HG03558 (cell line): ENCODE measurements around the gene IL1RL2.
A peak's percentile ranks its signal among the peaks of the same experiment; 100 is the strongest.

Experiments
- ATAC-seq: cut with Tn5 transposase; IDR thresholded peaks from one replicate; pipeline ENCODE4 v1.9.1; 2021; ENCODE audit warnings: moderate number of reproducible peaks; ENCODE audit not compliant: unreplicated experiment; ENCODE audit errors: extremely low read depth

The IL1RL2 gene

DNA sequence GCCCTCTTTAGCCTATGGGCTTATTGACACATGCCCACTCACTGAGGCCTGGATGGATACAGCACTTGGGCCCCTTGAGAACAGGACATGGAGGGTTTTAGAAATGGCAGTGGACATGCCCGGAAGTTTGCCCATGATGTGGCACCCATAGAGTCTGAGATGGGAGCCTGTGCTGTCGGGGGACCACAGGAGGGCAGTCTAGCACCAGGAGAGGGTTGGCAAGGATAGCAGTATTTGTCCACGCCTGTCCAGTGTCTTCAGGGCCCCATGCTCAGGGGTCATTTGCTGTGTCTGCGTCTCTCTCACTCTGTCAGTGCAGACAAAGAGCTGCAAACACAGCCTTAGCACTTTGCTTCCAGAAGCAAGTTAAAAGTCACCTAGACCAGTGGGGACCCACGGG, 48.7 kb downstream of the IL1RL2 start:
- ATAC-seq: no peak

DNA sequence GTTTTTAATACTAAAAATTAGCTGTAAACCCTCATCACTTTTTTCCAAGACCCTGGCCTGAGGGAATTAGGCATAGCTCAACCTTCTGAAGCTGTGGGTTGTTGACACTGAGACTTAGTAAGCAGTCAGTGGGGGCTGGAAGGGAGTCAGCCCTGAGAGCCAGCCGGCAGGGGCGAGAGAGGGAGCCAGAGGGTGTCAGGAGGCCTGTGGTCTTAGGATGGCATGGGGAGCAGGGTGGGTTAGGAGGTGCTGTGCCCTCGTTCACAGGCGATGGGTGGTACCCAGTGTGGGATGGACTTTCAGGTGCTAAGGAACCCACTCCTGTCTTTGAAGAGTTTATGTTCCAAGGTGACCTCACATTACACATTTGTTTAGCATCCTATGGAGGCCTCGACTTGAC, 49.3 kb downstream of the IL1RL2 start:
- no peak for ATAC-seq

DNA sequence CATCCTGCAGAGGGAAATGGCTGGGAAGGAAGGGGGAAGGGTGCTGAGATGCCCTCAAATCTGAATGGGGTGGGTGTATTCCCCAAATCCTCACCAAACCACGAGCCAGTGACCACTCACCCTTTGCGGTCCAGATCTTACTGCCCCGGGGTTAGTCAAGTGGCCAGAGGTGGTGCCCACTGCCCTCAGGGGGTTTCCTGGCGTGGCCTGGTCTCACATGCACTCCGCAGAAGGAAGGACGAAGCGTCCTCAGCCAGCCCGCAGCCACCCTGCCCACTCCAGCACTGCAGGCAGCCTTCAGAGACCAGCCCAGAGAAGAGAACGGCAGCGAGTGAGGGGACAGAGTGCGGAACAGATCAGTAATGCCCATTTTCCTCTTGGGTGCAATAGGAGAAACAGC, 50.4 kb downstream of the IL1RL2 start:
- no peak for ATAC-seq

- ATAC-seq: no peak
These were observed 51.4 kb downstream of the IL1RL2 start for GRCh38 chr2:102238039-102238756.

DNA sequence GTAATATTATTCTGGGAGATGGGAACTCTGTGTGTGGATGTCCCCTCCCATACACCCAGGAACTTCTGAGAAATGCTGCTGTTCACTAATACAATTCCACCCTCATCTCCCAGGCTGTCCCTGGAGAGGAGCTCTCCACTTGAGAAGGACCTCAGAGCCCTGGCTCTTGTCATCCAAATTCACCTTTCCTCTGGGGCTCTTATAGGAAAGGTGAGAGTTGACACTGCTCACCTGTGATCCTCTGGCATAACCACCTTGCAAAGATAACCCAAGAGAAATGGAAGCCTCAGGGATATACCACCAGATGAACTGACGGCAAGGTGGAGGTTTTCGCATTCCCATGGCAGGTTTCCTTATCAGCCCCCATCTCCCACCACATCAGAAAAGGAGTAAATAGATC, 52.0 kb downstream of the IL1RL2 start:
- ATAC-seq: no peak

DNA sequence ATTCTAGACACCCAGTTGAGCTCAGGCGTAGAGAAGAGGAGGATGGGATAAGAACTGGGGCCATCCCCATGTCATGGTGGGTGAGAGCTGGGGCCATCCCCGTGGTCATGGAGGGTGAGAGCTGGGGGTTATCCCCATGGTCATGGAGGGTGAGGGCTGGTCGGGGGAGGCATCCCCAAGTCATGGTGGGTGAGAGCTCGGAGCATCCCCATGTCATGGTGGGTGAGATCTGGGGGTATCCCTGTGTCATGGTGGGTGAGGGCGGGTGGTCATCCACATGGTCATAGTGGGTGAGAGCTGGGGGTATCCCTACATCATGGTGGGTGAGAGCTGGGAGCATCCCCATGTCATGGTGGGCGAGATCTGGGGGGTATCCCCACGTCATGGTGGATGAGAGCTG, 52.5 kb downstream of the IL1RL2 start:
- ATAC-seq: no peak

DNA sequence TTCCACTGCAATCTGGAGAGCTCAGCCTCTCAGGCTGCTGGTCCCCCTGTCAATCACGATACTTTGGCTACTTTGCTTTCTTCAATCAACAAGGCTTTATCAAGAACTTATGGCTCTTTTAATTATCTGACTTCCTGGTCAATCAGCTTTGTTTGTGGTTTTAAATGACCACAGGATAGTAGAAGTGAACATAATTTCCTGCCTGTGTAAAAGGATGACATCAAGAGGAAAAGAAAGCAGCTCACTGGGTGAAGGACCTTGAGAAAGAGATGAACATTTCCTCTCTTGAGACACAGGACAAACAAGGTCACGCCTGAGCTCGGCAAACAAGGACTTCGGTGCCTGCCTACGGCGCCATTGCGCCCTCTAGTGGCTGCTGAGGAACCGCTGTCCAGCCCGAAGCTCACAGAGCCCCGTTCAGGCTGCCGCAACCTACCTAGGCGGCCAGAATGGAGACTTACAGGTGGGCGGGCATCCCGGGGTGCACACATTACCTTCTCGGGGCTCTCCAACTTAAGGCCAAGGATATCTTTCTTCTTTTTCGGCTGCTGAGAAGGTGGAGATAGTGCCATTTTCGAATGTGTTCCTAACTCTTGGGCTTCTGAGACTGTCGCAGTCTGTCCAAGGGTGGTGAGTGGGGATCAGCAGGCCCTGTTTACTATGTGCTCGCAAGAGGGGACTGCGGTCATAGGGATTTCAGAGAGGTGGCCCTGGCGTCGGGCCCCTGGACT, 54.0 kb downstream of the IL1RL2 start:
- peak; percentile 81 for ATAC-seq

- ATAC-seq: no peak
These were observed 54.9 kb downstream of the IL1RL2 start for GRCh38 chr2:102241616-102242305.

GRCh38 chr2:102245266-102246151, 58.7 kb downstream of the IL1RL2 start:
- no peak for ATAC-seq

GRCh38 chr2:102250278-102250821, 63.5 kb downstream of the IL1RL2 start:
- ATAC-seq: no peak

GRCh38 chr2:102251042-102251848, 64.4 kb downstream of the IL1RL2 start:
- ATAC-seq: no peak

GRCh38 chr2:102251849-102252203, 65.0 kb downstream of the IL1RL2 start:
- ATAC-seq: no peak

DNA sequence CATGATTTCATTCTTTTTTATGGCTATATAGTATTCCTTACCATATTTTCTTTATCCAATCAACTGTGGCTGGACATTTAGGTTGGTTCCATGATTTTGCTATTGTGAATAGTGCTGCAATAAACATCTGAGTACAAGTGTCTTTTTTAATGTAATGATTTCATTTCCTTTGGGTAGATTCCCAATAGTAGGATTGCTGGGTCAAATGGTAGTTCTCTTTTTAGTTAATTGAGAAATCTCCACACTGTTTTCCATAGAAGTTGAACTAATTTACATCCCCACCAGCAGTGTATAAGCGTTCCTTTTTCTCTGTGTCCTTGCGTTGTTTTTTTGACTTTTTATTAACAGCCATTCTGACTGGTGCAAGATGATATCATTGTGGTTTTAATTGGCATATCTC, 65.4 kb downstream of the IL1RL2 start:
- no peak for ATAC-seq

DNA sequence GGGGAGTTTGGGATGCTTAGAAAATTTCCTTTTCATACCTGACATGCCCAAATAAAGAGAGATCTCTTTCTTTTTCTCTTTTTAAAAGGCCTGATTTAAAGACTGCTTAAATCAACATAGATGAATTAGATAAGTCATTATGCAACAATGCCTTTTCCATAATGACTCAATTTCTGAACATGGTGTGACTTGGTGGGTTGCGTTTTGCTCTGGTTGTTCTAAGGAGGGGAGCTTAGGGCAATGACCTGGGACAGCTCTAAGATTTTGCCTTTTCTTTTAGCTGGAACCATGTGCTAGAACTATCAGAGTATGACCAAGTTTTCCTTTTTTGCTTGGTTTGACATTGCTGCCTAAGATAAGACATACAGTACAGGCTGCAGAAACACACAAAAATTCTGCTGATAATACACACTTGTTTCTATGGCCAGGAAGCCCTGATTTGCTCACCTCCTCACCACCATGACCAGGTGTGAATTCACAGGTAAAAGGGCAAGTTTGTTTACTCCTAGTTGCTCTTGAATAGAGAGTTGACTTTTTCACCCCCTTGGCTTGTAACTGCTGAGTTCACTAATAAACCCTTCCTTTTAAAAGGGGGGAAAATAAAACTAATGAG, 66.4 kb downstream of the IL1RL2 start:
- no peak for ATAC-seq

- no peak for ATAC-seq
These were observed 66.9 kb downstream of the IL1RL2 start for GRCh38 chr2:102253753-102254150.

GRCh38 chr2:102256276-102256675, 69.5 kb downstream of the IL1RL2 start:
- no peak for ATAC-seq

DNA sequence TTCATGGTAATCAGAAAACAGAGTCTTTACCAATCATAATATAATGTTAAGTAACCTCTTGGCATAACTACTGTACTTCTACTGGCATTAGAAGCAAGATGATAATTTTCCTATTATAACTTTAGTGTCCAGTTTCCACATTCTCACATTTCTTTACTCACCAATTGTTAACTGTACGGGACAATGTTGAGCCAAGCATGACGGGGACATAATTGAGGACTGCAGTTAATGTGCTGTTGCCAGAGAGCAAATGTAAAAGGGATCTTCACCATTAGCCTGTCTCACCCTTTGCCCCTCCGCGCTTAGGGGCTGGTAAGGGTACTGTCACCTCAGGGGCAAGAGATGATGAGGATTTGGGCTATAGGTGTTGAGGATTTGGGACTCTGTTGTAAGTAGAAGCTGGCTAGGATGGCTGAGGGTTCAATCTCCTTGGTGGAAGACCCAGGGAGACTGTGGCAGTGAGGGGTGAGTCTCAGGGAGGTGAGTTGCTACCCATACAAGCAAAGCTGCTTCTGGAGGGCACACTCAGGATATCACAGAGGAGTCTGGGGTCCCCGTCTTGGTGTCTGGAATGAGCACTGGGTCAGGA, 70.1 kb downstream of the IL1RL2 start:
- no peak for ATAC-seq

- ATAC-seq: no peak
These were observed 71.2 kb downstream of the IL1RL2 start for GRCh38 chr2:102258025-102258385.
